Neural progenitor cell (in vitro differentiated cells): ENCODE data around the gene TBK1. TPM values are rescaled to one million over a fixed set of nuclear protein-coding genes. Genes with fewer than 3 reads are reported as not detected.
A peak's percentile ranks its signal among the peaks of the same experiment; 100 is the strongest.

Experiments used
- DNase-seq: peaks from one replicate; pipeline ENCODE4 v3.0.0-alpha.2; 2016; ENCODE audit warnings: low spot score
- H2AFZ ChIP-seq: fragments of 200-600 bp; sonication (generic); replicated peaks from 2 replicates; pipeline ENCODE4 v1.6.1; 2016; ENCODE audit warnings: antibody characterized with exemption
- H3F3A ChIP-seq: fragments of 200-600 bp; sonication (generic); 2 replicates; pipeline ENCODE4 v1.6.1; 2016; ENCODE audit warnings: antibody characterized with exemption, low read depth
- H3K27ac ChIP-seq: fragments of 200-600 bp; sonication (generic); 2 replicates; pipeline ENCODE4 v1.5.1; 2016; ENCODE audit warnings: mild to moderate bottlenecking
- H3K27me3 ChIP-seq: fragments of 200-600 bp; sonication (generic); 2 replicates; pipeline ENCODE4 v1.6.1; 2016; ENCODE audit warnings: mild to moderate bottlenecking, moderate library complexity
- H3K36me3 ChIP-seq: fragments of 200-600 bp; sonication (generic); 2 replicates; pipeline ENCODE4 v1.5.1; 2016
- H3K4me1 ChIP-seq: fragments of 200-600 bp; sonication (generic); 2 replicates; pipeline ENCODE4 v1.6.1; 2016; ENCODE audit warnings: mixed run types
- H3K4me2 ChIP-seq: fragments of 200-600 bp; sonication (generic); 2 replicates; pipeline ENCODE4 v1.6.1; 2016
- H3K4me3 ChIP-seq: fragments of 200-600 bp; sonication (generic); 2 replicates; pipeline ENCODE4 v1.5.1; 2016
- H3K79me2 ChIP-seq: fragments of 200-600 bp; sonication (generic); 2 replicates; pipeline ENCODE4 v1.6.1; 2016; ENCODE audit warnings: low read depth
- H3K9ac ChIP-seq: fragments of 200-600 bp; sonication (generic); 2 replicates; pipeline ENCODE4 v1.6.1; 2016
- H3K9me3 ChIP-seq: fragments of 200-600 bp; sonication (generic); 2 replicates; pipeline ENCODE4 v1.5.1; 2016; ENCODE audit warnings: low read depth
- H4K20me1 ChIP-seq: fragments of 200-600 bp; sonication (generic); 2 replicates; pipeline ENCODE4 v1.6.1; 2016; ENCODE audit warnings: low read depth
- H3K27ac Mint-ChIP-seq: 3 replicates; pipeline ENCODE4 v1.8.0; 2021; ENCODE audit warnings: mixed read lengths
- H3K27me3 Mint-ChIP-seq: 2 replicates; pipeline ENCODE4 v1.8.0; 2022; ENCODE audit warnings: low read depth, mild to moderate bottlenecking, inconsistent platforms, moderate library complexity, mixed read lengths; ENCODE audit not compliant: insufficient read depth
- H3K36me3 Mint-ChIP-seq: 3 replicates; pipeline ENCODE4 v1.8.0; 2021; ENCODE audit warnings: mixed read lengths
- H3K4me1 Mint-ChIP-seq: 3 replicates; pipeline ENCODE4 v1.8.0; 2021; ENCODE audit warnings: mixed read lengths
- H3K4me3 Mint-ChIP-seq: 3 replicates; pipeline ENCODE4 v1.8.0; 2021; ENCODE audit warnings: mild to moderate bottlenecking, moderate library complexity, mixed read lengths
- H3K9me3 Mint-ChIP-seq: 3 replicates; pipeline ENCODE4 v1.8.0; 2020; ENCODE audit warnings: mixed read lengths
- EZH2 ChIP-seq: fragments of 200-600 bp; sonication (generic); IDR thresholded peaks from 2 replicates; pipeline ENCODE4 v1.6.1; 2017; ENCODE audit warnings: antibody characterized with exemption, mild to moderate bottlenecking, moderate library complexity
- EZH2phosphoT487 ChIP-seq: fragments of 200-600 bp; sonication (generic); IDR thresholded peaks from 2 replicates; pipeline ENCODE4 v1.6.1; 2017; ENCODE audit warnings: antibody characterized with exemption
- total RNA-seq: library from RNA; depleted of rRNA; stranded (reverse); fragments of >200 nt; gene quantifications from 2 replicates; pipeline ENCODE4 v1.2.3, GENCODE V29; 2015; ENCODE audit warnings: low replicate concordance
- TF ChIP-seq, protein P1 (sequence below): fragments of 200-600 bp; sonication (generic); IDR thresholded peaks from 2 replicates; pipeline ENCODE4 v1.5.1; 2017; ENCODE audit warnings: antibody characterized with exemption, mild to moderate bottlenecking

Gene TBK1
- total RNA-seq, 1 donor from 2014 or later = 51.3 TPM

DNA sequence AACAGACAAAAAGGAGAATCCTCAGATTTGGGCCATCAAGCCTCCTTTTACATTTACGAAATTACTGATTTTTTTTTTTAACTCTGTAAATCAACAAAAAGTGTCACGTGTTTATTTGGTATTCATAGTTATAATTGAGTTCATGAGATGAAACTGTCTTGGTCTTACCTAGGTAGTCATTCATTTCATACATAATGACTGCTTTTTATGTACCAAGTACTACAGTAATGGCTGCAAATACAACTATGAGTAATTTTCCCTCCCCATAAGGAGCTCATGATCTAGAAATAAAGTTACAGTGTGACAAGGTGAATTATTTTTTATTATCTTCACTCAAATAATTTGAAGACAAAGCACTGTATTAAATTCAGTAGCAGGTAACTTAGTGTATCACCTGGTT lies 6.4 kb upstream of the TBK1 start:
- Histone ChIP-seq H3K4me2 (no peak overlapping the region), H3K9ac (no peak overlapping the region), H2AFZ (no peak overlapping the region), H3K9me3 (no peaks in the 10 kb centered on the region), H3K27ac (no peak overlapping the region), H3K36me3 (peaks cover 11% of the 10 kb centered on the region), H3K4me3 (no peak overlapping the region), H4K20me1 (peaks cover 1% of the 10 kb centered on the region), H3K79me2 (peaks cover 4% of the 10 kb centered on the region), H3F3A (peaks cover 26% of the 10 kb centered on the region), H3K4me1 (peaks cover 14% of the 10 kb centered on the region), H3K27me3 (no peaks in the 10 kb centered on the region)
- H3K4me3 Mint-ChIP-seq = no peak overlapping the region
- peaks cover 5% of the 10 kb centered on the region for H3K4me1 Mint-ChIP-seq
- H3K27me3 Mint-ChIP-seq = peaks cover 2% of the 10 kb centered on the region
- peaks cover 26% of the 10 kb centered on the region for H3K36me3 Mint-ChIP-seq
- no peak for DNase-seq
- no peaks in the 10 kb centered on the region for H3K9me3 Mint-ChIP-seq
- no peak for TF ChIP-seq EZH2phosphoT487
- TF ChIP-seq, protein P1, sequence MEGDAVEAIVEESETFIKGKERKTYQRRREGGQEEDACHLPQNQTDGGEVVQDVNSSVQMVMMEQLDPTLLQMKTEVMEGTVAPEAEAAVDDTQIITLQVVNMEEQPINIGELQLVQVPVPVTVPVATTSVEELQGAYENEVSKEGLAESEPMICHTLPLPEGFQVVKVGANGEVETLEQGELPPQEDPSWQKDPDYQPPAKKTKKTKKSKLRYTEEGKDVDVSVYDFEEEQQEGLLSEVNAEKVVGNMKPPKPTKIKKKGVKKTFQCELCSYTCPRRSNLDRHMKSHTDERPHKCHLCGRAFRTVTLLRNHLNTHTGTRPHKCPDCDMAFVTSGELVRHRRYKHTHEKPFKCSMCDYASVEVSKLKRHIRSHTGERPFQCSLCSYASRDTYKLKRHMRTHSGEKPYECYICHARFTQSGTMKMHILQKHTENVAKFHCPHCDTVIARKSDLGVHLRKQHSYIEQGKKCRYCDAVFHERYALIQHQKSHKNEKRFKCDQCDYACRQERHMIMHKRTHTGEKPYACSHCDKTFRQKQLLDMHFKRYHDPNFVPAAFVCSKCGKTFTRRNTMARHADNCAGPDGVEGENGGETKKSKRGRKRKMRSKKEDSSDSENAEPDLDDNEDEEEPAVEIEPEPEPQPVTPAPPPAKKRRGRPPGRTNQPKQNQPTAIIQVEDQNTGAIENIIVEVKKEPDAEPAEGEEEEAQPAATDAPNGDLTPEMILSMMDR = no peak
- no peak for TF ChIP-seq EZH2
- no peak overlapping the region for H3K27ac Mint-ChIP-seq

DNA sequence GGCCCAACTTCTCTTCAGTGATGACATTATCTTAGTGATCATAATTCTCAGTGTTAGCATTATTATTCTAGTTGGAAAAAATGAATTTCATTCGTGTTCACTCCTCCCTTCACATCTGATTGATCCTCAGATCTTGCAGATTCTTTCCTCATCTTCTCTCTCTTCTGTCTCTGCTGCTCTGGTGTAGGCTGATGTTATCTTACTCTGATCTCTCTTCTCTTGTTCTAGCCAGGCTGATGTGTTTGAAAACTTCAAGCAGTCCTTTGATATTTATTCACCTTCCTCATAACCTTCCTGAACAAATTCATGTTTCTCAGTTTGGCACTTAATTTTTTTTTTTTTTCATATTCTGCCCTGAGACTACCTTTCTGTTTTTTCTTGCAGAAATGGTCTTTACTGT lies 5.6 kb upstream of the TBK1 start:
- Histone ChIP-seq H4K20me1 (peaks cover 6% of the 10 kb centered on the region), H3K4me1 (peaks cover 17% of the 10 kb centered on the region), H3K4me3 (no peak overlapping the region), H3K27ac (no peak overlapping the region), H3K4me2 (no peak overlapping the region), H3K79me2 (peaks cover 4% of the 10 kb centered on the region), H3K27me3 (no peaks in the 10 kb centered on the region), H3K9ac (no peak overlapping the region), H3K9me3 (no peaks in the 10 kb centered on the region), H3K36me3 (peaks cover 6% of the 10 kb centered on the region), H3F3A (peaks cover 34% of the 10 kb centered on the region), H2AFZ (no peak overlapping the region)
- no peak for DNase-seq
- Mint-ChIP-seq H3K27ac (no peak overlapping the region), H3K9me3 (no peaks in the 10 kb centered on the region), H3K4me1 (peaks cover 13% of the 10 kb centered on the region), H3K27me3 (peaks cover 2% of the 10 kb centered on the region), H3K4me3 (no peak overlapping the region), H3K36me3 (peaks cover 23% of the 10 kb centered on the region)
- TF ChIP-seq, protein P1 = no peak

DNA sequence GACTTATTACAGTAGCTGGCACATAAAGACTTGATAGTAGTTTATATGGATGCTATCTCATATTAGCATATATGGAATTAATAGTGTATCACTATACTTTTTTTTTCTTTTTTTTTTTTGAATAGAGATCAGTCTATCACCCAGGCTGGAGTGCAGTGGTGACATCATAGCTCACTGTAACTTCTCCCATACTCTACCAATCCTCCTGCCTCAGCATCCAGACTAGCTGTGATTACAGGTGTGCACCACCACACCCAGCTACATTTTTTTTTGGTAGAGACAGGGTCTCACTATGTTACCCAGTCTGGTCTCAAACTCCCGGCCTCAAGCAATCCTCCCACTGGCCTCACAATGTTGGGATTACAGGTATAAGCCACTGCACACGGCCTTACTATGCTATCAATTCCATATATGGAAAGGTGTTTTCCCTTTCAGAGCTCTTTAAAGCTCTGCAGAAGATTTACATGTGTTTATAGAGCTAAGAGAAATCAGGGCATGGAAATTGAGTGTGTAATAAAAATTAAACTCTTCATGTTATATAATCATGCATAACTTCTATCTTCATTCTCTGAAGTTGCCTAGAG lies 1.8 kb upstream of the TBK1 start:
- H3K9ac ChIP-seq = no peak overlapping the region
- H3K9me3 ChIP-seq = no peaks in the 10 kb centered on the region
- Mint-ChIP-seq H3K4me3 (peak overlapping the region; percentile 39), H3K36me3 (peaks cover 11% of the 10 kb centered on the region), H3K9me3 (no peaks in the 10 kb centered on the region), H3K27me3 (no peaks in the 10 kb centered on the region), H3K27ac (peak overlapping the region; percentile 32), H3K4me1 (peaks cover 24% of the 10 kb centered on the region)
- peaks cover 3% of the 10 kb centered on the region for H3K36me3 ChIP-seq
- H3F3A ChIP-seq = peaks cover 36% of the 10 kb centered on the region
- DNase-seq = no peak
- TF ChIP-seq, protein P1 = no peak
- TF ChIP-seq EZH2 (no peak), EZH2phosphoT487 (no peak)
- peaks cover 30% of the 10 kb centered on the region for H3K4me1 ChIP-seq
- peaks cover 36% of the 10 kb centered on the region for H3K79me2 ChIP-seq
- H3K4me3 ChIP-seq = peak overlapping the region; percentile 87
- peak overlapping the region; percentile 84 for H3K4me2 ChIP-seq
- peak overlapping the region; percentile 90 for H3K27ac ChIP-seq
- H3K27me3 ChIP-seq = no peaks in the 10 kb centered on the region
- H2AFZ ChIP-seq = no peak overlapping the region
- peaks cover 6% of the 10 kb centered on the region for H4K20me1 ChIP-seq
